HG02623 (cell line): ENCODE data around the gene CNKSR3.

Experiments used
- ATAC-seq: cut with Tn5 transposase; IDR thresholded peaks from one replicate; pipeline ENCODE4 v1.9.1; 2021; ENCODE audit warnings: moderate library complexity; ENCODE audit not compliant: unreplicated experiment

CNKSR3 gene

DNA sequence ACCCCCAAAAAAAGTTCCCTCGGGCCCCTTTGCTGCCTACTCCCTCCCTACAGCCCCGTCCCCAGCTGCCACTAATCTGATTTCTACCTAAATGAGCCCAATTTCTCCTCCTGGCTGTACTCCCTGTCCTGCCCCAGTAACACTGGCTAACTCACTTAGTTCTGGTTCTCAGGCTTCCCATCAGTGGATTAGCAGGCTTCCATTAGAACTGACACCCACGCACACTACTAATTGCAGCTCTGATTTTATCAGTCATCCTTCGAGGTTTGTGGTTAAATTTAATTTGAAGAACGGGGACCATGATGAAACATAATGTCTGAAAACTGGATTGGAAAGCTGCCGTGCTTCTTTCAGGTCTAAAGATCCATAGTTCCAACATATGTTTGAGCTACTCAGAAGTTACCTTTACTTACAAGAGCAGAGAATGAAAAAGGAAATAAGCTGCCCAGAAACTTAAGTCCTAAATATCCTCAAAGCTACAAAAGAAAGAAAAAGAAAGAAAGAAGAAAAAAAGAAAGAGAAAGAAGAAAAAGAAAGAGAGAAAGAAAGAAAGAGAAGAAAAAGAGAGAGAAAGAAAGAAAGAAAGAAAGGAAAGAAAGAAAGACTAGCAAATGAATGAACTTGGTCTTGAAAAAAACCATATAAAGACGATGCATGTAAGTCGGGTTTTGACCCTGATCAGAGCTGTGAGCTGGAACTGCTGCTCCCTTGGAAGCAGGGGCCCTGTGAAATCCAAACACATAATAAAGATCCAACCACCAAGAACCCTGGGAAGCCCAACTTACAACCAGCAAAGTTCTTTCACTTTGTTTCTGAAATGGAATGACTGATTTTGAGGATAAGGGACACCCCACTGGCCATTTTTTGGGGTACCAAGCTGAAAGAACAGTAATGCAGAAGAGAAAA lies 51.7 kb downstream of the CNKSR3 start:
- ATAC-seq = no peak

DNA sequence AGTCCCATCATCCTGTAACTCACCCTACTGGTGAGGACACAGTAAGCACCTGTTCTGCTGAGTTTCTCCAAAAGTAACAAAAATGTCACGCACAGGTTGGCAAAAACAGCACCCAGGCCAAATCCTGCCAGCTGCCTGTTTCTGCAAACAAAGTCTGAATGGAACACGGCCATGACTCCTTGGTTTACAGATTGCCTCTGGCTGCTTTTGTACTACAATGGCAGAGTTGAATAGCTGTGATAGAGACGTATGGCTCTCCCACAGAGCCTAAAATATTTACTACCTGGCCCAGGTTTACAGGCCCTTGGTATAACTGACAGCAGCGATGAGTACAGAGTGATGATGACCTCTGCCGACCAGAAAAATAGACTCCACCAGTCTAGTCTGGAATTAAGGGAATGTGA lies 52.6 kb downstream of the CNKSR3 start:
- ATAC-seq = no peak

DNA sequence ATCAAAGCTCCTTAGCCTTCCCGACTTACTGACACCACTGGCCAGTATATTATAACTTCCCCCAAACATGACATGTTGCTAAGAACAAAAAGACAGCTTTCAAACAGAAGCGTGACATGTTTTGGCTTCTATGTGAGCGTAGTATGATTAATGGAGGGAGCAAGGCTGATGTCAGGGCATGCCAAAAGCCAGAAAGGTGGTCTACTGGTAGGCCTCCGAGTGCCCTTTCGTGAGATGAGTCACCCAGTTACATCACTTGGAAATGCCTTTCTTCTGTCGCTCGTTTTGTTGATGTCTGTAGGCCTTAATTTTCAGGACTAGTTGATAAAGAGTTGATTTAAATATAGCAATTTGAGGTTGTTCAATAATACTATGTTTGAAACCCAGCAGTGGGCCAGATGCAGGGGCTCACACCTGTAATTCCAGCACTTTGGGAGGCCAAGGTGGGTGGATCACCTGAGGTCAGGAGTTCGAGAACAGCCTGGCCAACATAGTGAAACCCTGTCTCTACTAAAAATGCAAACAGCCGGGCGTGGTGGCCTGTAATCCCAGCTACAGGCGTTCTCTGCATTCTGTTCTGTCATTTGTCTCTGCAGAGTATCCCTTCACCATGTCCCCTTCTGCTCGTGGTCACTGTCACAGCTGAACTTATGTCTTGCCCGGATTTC lies 53.3 kb downstream of the CNKSR3 start:
- no peak for ATAC-seq

DNA sequence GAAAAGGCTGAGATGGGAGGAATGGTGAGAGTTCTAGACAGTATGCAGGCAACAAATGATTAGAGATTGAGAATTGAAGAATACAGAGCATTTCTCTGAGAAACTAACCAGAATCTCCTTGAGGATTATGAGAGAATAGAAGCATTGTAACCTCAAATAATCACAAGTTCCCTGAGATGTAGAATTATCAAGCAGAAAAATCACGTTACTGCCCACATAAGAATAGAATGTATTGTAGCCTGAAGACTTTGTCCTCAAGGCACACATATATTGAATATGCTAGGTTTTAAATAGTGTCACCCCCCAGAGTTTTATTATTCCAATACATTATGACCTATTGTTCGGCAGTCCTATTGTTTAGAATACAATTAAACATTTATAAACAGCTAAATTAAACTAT lies 57.2 kb downstream of the CNKSR3 start:
- no peak for ATAC-seq

DNA sequence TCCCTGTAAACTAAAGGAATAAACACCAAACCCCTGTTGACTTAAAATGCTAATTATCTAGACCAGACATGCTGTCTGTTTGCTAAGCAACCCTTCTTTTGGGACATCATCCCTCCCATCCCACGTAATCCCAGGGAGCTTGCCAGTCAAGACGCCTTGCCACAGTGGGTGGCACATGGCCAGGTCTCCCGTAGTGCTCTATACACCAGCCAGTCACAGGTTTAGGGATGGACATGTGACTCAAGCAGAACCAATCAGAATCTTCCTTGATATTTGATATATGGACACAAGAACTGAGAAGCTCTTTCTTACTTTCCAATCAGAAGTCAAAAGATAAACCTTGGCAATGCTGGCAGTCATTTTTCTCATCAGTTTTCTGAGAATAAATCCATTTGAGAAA lies 60.0 kb downstream of the CNKSR3 start:
- no peak for ATAC-seq

DNA sequence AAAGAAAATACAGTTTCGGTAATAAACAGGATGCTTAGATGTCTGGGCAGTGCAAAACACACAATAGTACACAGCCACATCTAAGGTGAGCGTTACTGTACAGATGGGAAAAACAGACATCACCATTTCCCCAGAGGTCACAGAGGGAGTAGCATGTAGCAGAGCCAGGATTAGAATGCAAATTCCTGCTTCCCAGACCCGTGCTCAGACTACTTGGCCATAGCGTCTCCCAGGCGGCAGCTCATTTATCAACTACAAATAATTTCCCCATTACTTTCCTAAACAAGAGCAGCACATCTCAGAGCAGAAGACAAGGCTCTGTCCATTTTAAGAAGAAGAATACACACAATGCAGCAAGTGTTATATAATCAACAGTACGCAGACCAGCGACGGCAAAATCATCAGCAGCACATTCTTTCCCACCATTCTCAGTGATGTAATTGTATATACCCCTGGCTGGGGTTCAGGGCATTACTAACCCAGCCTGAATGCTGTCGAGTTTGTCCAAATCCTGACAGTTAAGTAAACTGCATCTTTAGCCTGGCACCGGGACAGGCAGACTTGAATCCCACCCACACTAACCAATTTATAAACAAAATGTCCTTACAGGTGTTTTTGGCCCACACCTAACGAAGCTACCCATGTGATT lies 61.9 kb downstream of the CNKSR3 start:
- no peak for ATAC-seq

DNA sequence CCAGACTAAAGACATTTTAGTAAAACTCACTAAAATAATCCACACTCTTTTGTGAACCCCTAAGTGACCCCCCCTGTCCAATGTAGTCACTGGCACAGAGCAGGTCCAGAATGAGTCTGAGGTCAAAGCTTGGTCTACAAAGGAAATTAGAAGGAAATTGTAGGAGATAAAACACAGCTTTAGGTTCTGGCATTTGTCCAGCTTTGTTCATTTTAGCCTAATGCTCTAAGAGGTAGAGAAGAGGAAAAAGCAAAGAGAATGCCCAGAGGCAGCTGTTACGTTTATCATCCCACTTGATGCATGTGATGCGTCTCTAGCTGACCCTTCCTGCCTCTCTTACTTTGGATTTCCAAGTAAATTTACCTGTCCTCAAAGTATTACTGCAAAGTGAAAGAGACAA lies 62.5 kb downstream of the CNKSR3 start:
- ATAC-seq = no peak

DNA sequence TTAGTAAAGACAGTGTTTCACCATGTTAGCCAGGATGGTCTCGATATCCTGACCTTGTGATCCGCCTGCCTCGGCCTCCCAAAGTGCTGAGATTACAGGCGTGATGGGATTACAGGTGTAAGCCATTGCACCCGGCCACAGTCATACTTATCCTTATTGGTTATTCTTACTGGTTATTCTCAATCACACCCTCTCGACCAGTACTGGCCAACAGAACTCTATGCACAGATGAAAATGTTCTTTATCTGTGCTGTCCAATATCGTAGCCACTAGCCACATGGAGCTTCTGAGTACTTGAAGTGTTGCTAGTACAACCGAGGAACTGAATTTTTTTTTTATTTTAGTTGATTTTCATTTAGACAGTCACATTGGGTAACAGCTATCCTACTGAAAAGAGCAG lies 63.5 kb downstream of the CNKSR3 start:
- ATAC-seq = no peak

DNA sequence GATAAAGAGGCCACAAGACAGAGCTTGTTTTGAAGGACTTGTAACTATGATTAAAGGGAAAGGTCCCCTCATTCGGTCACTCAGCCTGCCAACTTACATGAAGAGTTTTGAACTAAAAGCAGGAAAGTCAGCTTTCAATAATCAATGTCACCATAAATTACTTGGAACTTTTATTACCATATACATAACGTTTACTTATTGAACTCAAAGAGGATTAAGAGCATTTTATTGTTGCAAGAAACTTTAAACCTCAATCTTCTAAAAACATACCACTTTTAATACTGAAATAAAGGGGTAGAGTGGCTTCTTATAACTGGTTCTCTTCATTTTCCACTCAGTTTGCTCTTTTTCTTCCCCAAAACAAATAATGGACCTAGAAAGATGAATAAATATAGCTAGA lies 65.1 kb downstream of the CNKSR3 start:
- no peak for ATAC-seq

DNA sequence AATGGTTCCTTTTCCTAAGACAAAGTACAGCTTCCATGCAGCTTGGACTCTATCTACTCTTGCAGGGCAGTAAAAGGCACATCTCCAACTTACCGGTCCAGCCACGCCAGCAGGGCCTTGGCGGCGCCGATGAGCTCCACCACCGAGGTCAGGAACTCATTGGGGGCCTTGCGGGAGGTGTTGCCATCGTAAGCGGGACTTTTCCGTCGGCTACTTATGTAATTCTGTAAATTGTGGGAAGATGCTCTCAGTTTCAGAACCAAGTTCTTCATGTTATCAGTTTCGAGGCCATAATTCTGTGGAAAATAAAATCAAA lies 68.5 kb downstream of the CNKSR3 start:
- no peak for ATAC-seq

DNA sequence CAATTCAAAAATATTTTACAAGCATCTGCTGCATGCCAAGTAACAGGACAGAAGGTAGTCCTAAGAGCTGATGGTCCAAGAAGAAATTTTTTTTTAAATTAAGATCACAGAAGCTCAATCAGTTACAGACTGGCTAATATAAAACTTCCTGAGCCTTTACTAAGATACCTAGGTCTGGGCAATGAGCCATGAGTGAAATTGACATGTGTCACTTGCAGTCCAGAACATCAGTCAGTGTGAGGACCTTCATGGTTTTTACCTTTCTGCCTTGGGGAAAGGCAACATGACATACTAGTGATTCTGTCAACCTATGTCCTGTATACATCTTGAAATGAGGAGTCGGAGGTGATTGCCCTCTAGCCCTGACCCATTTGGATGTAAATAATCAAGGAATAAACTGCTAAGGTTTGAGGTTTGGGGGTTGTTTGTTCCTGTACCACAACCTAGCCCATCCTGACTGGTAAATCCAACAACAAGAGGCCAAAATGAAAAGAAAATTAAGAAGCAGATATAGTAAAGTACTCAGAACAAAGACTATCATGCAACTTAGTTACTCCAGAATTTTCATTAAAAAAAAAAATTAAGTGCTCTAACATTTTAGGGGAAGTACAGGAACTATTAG lies 70.0 kb downstream of the CNKSR3 start:
- no peak for ATAC-seq

DNA sequence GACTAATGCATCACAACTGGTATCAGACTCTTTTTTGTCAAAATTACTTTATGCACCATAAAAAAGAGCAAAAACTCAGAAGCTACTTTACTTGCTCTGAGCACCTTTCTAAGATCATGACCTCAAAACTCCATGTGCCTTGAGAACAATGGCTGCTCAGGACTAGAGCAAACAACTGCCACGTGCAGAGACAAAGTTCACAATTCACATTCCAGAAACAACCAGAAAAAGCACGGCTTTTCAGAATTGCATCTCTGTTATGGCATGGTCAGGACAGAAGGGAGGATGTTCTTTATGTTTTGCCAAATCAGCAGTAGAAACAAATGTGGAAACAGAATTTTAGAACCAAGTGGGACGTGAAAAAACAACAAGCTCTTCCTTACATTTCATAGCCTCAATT lies 70.5 kb downstream of the CNKSR3 start:
- ATAC-seq = no peak

DNA sequence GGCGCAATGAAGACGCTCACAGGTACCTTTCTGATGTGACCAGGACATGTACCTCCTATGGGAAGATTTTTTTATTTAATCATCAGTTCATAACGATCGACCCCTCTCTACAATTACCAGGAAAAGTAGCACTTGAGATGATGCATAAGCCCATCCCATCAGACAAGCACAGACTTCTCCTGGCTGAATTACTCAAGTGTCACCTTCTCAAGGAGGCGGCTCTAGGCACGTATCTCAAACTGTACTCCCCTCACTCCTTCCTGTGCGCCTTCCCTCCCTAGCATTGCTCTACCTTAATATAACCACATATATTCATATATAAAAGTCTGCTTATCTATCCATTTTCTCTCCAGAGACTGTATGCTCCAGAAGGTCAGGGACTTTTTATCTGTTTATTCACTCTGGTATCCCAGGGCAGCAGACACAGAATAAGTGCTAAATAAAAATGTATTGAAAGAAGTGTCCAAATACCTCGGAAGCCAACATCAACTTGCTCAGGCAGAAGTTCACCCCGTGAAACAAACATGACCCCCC lies 71.5 kb downstream of the CNKSR3 start:
- no peak for ATAC-seq

DNA sequence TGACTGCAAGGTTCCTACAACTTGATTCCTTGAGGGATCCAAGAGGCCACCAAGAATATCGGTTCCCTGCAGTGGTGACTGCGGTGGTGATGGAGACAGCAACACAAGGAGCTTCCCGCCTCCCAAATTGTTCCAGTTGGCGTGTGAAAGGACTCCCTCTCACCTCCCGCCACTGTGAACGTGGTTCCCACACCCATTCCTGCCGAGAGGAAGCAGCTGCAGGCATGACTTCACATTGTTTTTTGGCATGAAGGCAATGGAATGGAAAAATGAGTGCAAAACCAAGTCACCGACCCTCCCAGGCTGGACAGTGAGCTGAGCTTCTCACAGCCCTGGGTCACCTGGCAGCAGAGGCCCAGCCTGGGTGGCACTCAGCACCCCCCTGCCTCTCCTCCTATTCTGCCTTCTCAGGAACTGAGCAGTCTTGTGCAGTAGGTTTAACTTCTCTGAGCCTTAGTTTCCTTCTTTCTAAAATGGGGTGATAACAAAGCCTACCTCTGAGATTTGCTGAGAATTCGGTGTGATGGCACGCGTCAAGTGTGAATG lies 75.0 kb downstream of the CNKSR3 start:
- ATAC-seq = no peak

DNA sequence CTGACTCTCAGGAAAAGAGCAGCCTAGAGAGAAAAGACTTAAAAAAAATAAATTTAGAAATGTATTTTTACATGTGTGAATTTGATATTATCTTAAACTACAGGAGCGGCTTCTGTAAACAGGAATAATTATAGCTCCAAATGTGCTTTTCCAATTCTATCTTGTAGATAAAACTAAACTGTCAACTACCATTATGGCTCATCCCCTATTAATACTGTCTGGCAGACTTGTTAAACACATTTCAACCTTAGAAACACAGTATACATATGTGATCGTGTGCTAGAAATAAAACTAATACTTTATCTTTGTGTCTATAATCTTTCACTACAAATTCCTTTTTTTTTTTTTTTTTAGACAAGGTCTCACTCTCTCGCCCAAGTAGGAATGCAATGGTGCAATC lies 75.8 kb downstream of the CNKSR3 start:
- ATAC-seq = no peak

DNA sequence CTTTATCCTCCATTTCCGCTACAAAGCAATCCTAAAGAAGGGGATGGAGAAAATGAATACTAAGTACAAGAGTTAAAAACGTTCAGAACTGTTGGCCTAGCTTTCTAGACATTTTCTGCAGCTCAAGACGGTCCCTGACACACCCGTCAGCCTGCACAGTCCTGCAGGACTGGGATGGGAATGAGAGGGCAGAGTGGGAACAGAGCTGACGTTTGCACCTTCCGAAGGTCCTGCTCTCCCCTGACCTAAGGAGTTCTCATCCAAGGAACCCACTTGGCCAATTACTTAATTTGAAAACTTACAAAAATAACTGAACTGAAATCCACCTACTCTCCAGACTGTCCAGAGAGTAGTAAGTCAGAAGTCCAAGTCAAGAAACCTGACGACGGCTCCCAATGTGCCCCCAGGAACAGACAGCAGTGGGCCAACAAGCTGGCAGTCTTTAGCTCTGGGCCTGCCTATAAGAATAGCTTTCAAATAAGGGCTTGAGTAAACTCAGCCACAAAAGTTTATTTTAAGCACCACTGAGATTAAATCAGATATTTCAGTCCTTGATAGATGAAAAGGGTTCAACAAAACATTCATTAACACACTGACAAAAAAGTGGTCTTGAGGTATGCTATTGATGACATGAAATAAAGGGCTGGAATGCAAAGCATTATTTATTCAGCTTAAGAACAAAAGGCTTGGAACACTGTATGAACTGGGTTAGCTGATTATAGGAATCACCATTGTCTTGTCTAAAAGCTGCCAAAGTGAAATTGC lies 76.8 kb downstream of the CNKSR3 start:
- ATAC-seq = no peak

DNA sequence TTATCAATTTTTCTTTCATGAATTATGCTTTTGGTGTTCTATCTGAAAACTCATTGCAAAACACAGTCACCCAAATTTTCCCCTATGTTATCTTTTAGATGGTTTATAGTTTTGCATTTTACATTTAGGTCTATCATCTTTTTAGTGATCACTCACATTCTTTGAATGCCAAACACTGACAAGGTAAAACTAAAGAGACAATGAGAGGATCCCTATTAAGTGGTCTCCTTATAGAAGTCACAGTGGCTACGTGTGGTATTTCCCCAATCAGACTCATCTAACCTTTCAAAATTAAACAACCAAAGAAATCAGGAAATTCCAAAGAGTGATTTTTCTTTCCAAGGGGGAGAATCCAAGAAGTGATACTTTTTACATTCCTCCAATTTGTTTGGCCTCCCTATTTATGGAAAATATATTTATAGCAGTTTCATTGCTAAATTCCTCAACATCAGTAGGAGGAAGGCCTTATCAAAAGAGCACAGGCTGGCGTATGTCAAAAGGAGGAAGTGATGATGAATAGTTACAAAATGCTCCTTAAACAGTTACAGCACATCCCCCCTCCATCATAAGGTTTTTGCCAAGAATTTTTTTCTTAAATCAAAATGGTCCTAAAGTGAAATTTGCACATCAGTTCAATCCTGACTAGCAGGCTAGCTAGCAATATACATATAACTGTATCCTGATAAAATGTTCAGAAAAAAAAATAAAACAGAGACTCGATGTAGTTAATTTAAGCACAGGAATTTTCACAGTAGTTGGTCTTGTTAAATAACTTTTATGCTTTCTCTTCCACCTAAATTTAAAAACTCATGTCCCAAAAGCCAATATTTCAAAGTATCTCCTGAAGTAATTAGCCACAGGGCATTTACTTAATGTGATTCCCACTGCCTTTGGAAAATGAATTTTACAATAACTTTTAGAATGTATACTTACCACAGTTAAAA lies 77.7 kb downstream of the CNKSR3 start:
- ATAC-seq = no peak

DNA sequence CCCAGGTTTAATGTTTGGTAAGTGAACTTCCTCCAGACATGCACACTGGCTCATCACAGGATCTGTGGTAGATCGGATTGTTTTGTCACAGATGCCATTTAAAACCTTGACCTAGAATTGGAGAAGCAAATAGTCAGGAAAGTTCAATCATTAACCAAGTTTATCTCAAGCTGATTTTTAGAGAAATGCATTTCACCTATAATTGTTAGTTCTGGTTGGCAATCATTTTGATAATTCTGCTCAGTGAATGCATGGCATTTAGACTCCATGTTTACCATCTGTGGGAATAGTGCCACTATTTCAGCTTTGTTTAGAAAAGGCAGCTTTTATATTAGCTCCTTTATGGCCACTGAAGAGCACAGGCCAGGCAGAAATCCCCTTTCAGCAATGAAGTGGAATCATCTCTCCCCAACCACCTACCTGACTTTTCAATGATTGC lies 80.0 kb downstream of the CNKSR3 start:
- ATAC-seq = no peak

DNA sequence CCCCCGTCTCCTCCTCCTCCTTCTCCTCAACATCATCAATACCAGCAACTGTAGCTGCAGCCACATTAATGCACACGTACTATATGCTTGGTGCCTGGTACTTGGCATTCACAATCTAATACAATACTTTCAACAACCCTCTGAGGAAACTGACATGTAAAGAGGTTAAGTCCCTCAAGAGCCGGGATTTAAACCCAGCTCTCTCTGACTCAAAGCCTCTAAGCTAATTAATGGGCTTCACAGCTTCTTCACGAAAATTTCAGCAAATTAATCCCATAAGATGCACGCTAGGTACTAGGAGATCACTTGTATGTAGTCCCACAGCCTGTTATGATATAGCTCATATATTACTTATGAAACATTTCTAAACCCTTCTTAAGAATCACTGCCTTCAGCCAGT lies 80.8 kb downstream of the CNKSR3 start:
- ATAC-seq = no peak
